GM19372 (cell line): ENCODE data around the gene VARS2.
"Not testable (repeated sequence)": the region's sequence is repeated elsewhere in the genome, so short reads cannot be mapped to it uniquely, and the experiment has no call there.

ENCODE experiments used
- ATAC-seq: cut with Tn5 transposase; IDR thresholded peaks from one replicate; pipeline ENCODE4 v1.9.1; 2021; ENCODE audit warnings: mild to moderate bottlenecking, low read depth, moderate library complexity; ENCODE audit not compliant: unreplicated experiment

Gene VARS2

GRCh38 chr6:30896541-30896940 is 17.5 kb upstream of the VARS2 start:
- ATAC-seq = no peak

DNA sequence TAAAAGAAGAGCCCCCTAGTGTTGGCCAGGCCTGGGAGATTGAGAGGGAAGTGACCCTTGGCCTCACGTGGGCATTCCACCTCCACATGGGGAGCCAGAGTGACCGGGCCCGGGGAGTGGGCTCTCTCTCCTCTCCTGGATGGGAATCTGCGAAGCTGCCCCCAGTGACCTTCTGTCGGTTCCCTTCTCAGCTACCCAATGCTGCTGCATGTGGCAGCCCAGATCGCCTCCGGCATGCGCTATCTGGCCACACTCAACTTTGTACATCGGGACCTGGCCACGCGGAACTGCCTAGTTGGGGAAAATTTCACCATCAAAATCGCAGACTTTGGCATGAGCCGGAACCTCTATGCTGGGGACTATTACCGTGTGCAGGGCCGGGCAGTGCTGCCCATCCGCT is 16.2 kb upstream of the VARS2 start:
- no peak for ATAC-seq

DNA sequence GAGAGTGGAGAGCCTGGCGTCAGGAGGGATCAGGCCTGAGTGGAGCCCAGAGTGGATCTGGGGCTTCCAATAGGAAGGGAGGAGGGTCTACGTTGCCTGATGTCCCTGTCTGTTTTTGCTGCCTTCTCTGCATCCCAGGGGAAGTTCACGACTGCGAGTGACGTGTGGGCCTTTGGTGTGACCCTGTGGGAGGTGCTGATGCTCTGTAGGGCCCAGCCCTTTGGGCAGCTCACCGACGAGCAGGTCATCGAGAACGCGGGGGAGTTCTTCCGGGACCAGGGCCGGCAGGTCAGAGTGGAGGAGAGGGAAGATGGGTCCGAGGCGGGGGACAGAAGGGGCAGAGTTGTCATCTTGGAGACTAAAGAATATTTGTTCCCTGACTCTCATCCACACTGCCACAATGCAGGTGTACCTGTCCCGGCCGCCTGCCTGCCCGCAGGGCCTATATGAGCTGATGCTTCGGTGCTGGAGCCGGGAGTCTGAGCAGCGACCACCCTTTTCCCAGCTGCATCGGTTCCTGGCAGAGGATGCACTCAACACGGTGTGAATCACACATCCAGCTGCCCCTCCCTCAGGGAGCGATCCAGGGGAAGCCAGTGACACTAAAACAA is 15.2 kb upstream of the VARS2 start:
- no peak for ATAC-seq

GRCh38 chr6:30900863-30901417 is 13.1 kb upstream of the VARS2 start:
- no peak for ATAC-seq

- no peak for ATAC-seq
Measured at GRCh38 chr6:30901436-30901835, 12.6 kb upstream of the VARS2 start.

DNA sequence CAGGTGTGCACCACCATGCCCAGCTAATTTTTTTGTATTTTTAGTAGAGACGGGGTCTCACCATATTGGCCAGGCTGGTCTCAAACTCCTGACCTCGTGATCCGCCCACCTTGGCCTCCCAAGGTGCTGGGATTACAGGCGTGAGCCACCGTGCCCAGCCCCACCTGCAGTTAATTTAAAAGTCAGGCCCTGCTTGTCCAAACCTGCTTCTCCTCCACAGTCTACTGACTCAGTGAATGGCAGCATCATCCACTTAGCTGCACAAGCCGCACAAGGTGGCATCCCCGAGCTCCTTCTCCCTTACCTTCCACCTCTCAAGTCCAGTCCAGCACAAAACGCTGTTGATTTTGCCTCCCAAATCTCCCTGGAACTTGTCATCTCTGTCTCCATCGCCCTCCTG is 11.8 kb upstream of the VARS2 start:
- not testable (repeated sequence) for ATAC-seq

DNA sequence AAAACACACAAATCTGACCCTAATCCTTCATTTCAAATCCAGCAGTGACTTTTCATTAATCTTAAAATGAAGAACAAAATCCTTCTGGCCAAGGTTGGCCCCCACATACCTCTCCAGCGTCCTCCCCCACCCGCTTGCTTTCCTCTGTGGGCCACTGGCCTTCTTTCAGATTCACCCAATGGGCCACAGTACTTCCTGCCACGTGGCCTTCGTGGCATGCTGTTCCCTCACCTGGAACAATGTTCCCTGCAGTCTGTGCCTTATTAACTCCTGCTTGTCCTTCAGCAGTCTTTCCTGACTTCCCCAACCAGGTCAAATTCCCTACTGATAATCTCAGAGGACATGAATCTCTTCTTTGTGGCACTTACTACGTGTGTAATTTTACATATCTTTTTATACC is 11.3 kb upstream of the VARS2 start:
- ATAC-seq = no peak

DNA sequence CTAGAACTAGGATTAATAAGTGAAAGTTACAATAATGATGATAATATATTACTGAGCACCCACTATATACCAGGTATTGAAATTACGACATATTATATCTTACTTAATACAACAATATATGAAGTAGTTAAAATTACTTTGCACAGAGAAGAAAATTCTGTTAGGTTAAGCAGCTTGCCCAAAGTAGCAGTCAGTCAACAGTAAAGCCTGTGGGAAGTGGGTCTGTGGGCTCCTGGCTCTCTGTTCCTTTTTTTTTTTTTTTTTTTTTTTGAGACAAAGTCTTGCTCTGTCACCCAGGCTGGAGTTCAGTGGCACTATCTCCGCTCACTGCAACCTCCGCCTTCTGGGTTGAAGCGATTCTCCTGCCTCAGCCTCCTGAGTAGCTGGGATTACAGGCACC is 10.8 kb upstream of the VARS2 start:
- no peak for ATAC-seq

DNA sequence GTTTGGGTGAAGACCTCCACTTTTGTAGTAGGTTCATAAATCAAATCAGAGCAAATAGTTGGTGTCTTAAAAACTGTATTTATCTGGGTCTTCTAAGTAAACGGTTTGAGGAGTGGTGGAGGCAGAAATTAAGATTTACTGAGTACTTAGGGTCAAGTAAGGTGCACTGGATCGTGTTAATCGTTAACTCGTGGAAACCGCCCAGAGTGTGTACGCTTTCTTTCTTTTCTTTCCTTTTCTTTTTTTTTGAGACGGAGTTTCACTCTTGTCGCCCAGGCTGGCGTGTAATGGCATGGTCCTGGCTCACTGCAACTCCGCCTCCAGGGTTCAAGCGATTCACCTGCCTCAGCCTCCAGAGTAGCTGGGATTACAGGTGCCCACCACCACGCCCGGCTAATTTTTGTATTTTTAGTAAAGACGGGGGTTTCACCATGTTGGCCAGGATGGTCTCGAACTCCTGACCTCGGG is 6.7 kb upstream of the VARS2 start:
- ATAC-seq = not testable (repeated sequence)

GRCh38 chr6:30907758-30908591 is 6.1 kb upstream of the VARS2 start, which contains the start of gene GTF2H4:
Gene GTF2H4, plus strand, starts transcription at chr6:30908207.
- peak; percentile 98 for ATAC-seq

DNA sequence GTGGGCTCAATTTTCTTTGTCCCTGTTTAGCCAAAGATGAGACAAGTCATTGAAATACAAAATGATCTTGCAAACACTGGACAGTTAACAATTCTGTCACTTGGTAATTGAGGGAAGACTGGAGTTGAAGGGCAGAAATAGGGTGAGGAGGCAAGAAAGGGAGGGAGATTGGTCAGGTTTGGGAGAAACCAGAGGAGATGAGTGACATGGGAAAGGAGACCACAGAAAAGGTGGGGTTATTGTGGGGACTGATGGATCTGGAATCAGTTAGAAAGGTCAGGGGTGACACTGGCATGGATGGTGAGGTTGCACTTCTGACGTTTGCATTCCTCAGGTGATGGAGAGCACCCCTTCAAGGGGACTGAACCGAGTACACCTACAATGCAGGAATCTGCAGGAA is 5.3 kb upstream of the VARS2 start:
- no peak for ATAC-seq

DNA sequence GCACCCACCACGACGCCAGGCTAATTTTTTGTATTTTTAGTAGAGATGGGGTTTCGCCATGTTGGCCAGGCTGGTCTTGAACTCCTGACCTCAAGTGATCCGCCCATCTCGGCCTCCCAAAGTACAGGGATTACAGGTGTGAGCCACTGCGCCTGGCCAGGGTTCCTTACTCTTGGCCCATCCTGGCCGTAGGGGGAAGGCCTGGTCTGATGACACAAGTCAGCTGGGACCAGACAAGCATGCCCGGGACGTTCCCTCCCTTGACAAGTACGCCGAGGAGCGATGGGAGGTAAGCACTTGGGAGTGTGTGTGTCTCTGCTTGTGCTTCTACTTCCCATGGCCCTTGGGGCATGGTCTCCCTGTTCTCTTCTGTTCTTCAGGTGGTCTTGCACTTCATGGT is 3.6 kb upstream of the VARS2 start:
- not testable (repeated sequence) for ATAC-seq

- ATAC-seq = no peak
Measured at GRCh38 chr6:30912746-30913520, 1.1 kb upstream of the VARS2 start.

GRCh38 chr6:30913721-30914075 is 340 bp upstream of the VARS2 start:
- ATAC-seq = peak; percentile 32

DNA sequence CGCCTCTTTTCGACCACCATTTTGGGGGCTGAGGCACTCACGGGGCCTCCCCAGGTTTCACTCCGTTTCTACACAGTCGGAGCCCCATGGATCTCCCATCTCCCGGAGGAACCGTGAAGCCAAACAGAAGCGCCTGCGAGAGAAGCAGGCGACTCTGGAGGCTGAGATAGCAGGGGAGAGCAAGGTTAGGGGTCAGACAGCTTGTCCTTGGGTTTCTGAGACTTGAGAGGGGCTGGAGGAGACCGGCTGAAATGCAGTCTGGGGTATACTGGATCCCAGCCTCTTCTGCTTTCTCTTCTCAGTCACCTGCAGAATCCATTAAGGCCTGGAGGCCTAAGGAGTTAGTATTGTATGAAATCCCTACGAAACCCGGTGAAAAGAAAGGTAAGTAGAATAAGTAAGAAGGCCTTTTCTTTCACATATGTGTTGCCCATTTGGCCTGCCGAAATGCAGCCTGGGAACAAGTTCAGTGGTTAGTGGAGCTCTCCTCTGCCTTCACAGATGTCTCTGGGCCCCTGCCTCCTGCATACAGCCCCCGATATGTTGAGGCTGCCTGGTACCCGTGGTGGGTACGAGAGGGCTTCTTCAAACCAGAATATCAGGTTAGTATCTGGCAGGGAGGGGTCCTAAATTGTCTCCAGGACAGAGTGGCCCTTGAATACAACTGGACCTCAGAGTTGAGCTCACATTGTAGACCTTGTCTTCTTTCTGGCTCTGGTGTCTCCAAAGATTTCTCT is 984 bp downstream of the VARS2 start:
- ATAC-seq = no peak

- no peak for ATAC-seq
Measured at GRCh38 chr6:30915591-30915946, 1.5 kb downstream of the VARS2 start.

DNA sequence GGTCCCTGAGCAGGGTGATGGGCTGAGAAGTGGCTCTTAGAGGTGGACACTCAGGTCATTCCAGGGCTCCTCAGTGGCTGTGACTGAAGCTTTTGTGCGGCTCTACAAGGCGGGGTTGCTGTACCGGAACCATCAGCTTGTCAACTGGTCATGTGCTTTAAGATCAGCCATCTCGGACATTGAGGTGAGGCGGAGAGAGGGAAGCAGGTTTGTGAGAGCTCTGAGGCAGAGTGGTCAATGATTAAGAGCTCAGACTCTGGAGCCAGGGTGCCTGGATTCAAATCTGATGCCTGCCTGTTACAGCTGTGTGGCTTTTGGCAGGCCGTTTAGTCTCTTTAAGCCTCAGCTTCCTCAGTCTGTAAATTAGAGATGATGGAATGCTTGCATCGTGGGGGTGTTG is 3.0 kb downstream of the VARS2 start:
- ATAC-seq = no peak

DNA sequence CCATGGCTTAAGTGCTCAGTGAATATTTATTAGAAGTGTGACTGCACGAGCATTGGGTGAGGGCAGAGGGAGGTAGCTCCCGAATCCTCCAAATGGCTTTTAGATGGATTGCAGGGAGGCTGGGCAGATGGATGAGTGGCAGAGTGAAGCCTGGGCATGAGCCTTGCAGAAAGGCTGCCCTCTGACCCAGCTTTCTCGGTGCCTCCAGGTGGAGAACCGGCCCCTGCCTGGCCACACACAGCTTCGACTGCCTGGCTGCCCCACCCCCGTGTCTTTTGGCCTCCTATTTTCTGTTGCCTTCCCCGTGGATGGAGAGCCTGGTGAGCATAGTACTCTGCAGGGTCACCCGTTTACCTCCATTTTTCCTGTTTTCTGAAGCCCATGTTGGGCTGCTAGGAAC is 3.4 kb downstream of the VARS2 start:
- ATAC-seq = no peak

DNA sequence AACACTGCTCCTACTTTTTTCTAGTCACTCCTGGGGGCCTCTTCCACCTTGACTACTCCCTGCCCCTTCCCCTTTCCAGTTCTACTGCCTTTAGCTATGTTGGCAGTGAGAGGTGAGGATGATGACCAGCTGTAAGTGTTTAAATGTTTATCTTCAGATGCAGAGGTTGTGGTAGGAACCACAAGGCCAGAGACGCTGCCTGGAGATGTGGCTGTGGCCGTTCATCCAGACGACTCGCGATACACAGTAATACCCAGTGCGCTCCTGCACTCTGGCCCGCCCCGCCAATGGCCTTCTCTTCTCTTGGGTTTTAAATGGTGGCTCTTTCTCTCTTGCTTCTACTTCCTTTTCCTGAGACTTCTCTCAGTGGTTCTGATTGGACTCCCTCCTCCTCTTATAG is 4.6 kb downstream of the VARS2 start:
- ATAC-seq = no peak

DNA sequence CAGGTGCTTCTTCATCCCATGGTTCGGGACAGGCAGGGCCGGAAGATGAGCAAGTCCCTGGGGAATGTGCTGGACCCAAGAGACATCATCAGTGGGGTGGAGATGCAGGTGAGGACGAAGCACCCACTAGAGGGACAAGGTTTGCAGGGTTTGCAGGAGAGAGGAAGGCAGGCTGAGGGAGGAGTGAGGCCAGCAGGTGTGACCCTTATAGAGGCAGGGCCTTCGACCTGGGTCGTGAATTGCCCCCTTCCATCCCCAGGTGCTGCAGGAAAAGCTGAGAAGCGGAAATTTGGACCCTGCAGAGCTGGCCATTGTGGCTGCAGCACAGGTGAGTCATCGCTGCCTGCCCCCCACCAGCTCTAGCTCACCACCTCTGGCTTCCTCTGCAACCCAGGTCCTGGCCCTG is 8.4 kb downstream of the VARS2 start:
- ATAC-seq = no peak
